Fibroblast of lung (primary cell): ENCODE results near the gene PIGR.

ENCODE experiments used
- CTCF ChIP-seq, 2 donors: IDR thresholded peaks in 1 of 2; conservative IDR thresholded peaks in 1 of 2; 1 replicate in 1 of 2; 2 replicates in 1 of 2; pipeline ENCODE4 v1.5.1; 2011 to 2012; ENCODE audit warnings: low read length in 2 of 2, control low read depth in 1 of 2, inconsistent platforms in 1 of 2, low read depth in 1 of 2, mild to moderate bottlenecking in 1 of 2
- EZH2 ChIP-seq: IDR thresholded peaks from 2 replicates; pipeline ENCODE4 v1.5.1; 2012; ENCODE audit warnings: low read length, control low read depth, mild to moderate bottlenecking; ENCODE audit errors: missing control alignments

- TF ChIP-seq EZH2 (no peak), CTCF (conservative IDR thresholded peaks at IDR 0.05 in 1 of 2, IDR thresholded peaks at IDR 0.05 in 1 of 2; ENCODE audit: low read depth in 1 of 2, low read length in 2 of 2) (no peak)
These were observed 40.6 kb upstream of the PIGR start for GRCh38 chr1:206986885-206987284.
